Endometrial microvascular endothelial cells (primary cell): ENCODE results near the gene TK1. TPM values are rescaled to one million over a fixed set of nuclear protein-coding genes. Genes with fewer than 3 reads are reported as not detected.

Experiments used
- in situ Hi-C: cut with HindIII; loops from 2 replicates; pipeline ENCODE4 v1.10.0; 2017; ENCODE audit warnings: low sequenced_read_pairs, low pct_unique_long_range_greater_than_20kb; ENCODE audit errors: inconsistent ontology term
- total RNA-seq: library from RNA; depleted of rRNA; stranded (reverse); fragments of >200 nt; gene quantifications from one replicate; pipeline ENCODE4 v1.2.3, GENCODE V29; 2015; ENCODE audit errors: inconsistent ontology term

TK1 gene
- total RNA-seq, 1 donor from 2014 or later: 139 TPM

DNA sequence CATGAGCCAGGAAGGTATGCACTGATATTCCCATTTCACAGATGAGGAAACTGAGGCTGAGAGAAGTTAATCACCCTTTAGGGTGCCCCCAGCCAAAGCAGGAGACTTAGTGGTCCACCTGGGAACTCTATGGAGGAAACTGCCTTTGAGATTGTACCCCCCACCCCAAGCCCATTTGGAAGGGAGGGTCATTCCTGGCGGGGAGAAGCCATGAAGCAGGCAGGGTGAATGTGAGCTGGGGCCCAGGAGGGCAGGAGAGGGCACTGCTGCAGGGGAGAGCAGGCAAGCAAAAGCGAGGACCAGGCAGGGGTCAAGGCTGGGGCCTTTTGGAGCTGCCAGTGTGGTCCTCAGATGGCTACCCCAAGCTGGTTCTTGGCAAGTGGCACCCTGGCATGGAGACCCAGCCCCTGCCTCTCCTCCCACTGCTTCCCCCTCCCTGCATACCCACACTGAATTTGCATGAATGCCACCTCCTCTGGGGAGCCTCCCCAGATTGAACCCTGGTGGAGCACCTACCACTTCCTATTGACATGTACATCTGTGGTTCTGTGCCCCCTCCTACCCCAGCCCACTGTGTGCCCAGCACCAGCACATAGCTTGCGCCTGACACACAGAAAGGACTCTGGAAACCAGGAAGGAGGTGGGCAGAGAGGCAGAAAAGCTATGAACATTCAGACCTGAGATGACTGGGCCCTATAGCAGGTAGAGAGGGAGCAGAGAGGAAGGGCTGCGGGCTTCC lies 57.3 kb downstream of the TK1 start:
- in situ Hi-C loops: no loop called here

DNA sequence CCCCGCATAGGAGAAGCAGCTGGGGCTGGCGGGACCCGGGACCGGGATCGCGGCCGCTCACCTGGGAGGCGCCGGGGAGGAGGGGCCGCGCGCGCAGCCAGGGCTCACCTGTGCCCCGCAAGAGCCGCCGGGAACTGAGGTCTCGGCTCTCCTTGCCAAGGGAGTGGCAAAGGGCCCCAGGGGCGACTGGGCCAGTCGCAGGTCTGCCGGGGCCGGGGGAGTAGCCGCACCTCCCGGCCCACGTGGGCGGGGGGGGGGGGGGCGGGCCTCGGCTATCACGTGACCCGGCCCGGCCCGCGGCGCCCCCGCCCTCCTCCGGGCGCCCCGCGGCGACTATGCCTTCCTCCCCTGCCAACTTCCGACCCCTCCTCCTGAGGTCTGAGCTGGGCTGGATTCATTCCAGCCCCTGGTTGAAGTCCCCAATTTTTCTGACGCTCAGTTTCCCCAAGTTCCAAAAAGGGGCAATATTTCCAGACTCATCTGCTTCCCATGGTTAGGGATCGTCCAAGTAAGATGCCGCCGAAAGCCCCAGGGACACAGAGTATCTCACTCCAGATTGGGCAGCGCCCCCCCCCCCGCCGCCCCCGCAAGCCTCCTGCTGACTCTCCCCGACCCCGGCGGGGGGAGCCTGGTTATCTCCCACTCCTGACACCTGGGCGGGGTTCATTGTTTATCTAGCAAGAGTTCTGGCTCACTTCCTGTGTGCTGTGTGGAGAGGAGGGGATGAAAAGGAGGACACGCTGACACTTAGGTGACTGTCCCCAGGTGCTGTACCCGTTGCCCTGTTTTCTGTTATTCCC lies 58.1 kb downstream of the TK1 start, which contains the start of gene TMC6:
TSS of gene TMC6 (minus strand) at position 205 of the 800 bp plus-strand sequence. CDS start 1,923 bp downstream, outside the sequence.
- in situ Hi-C loops: no loop called here

DNA sequence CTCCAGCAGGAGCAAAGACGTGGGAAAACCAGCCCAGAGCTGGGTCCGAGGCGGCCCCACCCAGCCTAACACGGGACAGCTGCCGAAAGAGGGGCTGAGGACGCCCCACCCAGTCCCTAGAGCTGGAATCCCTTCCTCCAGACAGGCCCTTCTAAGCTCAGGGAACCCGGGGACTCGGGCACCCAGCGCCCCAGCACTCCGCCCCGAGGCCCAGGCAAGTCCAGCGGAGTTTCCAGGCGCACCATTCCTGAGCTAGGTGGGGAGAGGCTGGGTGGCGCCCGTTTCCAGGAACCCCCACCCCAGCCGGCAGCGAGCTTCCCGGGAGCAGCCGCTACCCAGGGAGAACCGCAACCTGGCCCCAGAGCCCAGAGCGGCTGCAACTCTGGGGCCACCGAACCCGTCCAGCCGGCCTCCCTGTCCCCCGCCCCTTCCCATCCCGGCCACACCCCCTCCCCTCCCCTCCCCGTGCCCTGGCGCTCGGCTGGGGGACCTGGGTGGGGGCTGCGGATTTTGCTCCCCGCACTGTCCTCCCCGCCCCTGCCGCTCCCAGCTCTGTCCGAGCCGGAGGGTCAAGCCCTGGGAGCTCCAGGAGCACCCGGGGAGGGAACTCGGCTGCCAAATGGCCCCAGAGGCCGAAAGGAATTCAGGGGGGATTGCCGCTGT lies 58.8 kb downstream of the TK1 start:
- in situ Hi-C loops: no loop called here

DNA sequence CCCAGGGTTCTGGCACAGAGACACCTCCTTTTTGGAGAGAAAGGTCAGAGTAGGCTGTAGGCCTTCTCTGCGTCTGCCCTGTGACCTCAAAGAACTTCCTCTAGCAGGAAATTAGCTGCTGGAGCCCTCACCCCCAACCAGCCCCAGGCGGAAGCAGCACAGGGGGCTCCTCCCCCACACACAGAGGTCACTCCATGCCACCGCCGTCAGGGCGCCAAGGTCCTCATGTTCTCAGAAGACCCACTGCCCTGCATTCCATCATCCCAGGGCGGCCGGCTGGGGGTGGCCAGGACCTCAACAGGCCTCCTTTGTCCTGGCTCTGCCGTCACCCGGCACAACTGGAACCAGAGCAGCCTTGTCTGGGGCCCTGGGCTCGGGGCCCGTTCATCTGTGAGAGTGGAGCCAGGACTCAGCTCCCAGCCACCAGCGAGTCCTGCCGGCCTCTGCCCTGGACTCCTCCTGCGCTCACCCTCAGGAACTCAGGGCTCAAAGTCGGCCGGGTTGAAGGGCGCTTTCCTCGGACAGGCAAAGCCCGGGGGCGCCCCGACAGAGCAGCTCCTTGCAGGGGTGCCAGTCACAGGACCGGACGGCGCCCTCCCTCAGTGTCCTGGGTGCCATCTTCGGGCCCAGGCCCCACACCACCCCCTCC lies 59.5 kb downstream of the TK1 start:
- in situ Hi-C loops: no loop called here

DNA sequence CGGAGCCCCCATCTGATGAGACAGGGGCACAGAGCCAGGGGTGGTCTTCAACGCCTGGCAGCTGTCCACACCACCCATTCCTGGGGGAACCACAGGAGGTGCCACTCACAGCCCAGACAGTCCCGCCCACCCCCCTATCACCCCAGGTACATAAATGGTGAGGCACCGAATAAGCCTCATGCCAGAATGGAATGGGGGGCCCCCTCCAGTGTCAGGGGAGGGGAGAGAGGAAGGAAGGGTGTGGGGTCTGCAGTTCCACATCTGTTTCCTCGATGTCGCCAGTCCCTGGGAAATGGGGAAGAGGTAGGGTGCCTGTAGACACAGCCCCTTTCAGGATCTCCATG lies 60.0 kb downstream of the TK1 start:
- in situ Hi-C loops: no loop called here

DNA sequence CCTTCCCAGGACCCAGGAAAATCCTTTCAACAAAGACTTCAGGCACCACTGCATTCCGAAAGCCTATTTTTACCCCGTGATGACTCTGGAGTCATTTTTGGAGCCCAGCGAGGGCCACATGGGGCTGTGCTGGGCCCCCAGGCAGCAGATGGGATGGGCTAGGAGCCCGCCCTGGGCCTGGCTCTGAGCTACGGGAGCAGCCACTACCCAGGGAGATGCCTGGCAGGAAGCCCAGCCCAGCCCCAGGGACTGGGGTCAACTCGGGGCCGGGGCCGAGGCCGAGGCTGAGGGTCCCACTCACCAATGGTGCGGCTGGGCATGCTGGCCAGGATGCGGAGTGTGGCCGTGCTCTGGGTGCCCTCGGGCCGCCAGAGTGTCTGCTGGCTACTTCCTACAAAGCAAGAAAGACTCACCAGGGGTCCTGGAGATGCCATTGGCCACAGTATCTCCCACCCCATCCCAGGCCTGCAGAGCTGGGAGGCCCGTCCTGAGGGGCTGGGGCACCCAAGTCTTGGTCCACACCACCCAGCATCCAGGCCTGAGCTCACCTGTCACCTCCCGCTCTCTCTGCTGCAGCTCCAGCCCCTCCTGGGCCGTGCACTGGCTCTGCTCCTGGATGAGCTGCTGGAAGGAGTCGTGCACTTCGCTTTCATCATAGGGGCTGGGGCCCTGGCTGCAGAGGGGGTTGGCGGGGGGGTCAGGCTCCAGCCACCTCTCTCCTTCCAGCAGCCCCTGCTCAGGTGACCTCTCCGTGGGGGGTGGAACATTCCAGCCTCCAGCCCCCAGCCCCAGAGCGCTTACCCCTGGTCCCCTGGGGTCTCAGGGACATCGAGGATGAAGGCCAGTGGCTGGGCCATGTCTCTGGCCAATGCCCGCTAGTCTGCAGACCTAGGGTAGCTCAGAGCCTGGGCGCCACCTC lies 60.6 kb downstream of the TK1 start:
- in situ Hi-C loops: no loop called here

DNA sequence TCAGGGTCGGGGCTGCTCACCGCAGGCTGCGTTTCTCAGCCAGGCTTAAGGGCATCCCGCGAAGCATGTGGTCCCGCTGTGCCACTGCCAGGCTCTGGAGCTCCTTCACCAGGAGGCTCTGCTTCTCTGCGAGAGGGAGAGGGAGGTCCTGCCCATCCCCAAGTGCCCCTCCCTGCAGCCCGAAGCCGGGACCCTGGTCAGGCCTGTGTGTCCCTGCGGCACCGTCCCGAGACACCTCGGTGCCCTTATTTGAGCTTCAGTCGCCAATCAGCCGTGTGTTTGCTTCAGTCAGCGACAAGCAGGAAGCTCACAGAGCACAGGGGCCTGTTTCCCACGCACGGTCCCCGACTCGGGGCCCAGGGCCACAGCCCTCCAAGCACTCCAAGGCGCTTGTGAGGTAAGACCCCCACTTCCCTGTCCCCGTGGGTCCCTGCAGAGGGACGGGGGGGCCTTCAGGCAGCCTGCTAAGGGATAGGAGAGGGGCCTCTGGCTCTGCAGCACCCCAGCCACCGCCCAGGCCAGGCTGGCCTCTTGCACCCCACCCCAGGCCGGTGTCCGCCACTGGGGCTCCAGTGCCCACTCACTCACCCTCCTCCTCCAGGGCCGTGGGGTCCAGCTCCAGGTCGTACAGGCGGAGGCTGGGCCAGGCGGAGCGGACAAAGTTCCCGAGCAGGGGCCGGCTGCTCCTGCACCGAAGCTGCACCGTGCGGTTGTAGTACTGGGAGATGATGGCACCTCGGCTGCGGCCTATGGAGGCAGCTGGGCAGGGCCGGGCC lies 61.5 kb downstream of the TK1 start:
- in situ Hi-C loops: no loop called here

DNA sequence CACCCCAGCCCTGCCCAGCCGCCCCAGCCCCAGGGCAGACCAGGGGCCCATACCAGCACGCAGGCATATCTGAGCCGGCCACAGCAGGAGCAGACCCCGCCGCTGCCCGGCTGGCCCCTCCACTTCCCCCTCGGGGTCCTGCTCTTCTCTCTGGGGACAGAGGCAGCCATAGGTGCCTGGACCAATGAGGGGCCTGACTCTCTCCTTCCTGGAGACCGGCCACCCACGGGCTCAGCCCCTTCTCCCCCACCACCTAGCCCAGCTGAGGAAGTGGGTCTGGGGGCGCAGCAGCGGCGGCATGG lies 62.1 kb downstream of the TK1 start:
- in situ Hi-C loops: no loop called here

Other genes starting within 250 kb of the TK1 start
- gene TNRC6C, start 228.3 kb downstream of the TK1 start, total RNA-seq: 2.7 TPM
- 30.3 TPM for gene TMC6, start 58.3 kb downstream of the TK1 start, total RNA-seq
- not detected for gene TMC8, start 56.3 kb downstream of the TK1 start, total RNA-seq
- not detected for gene C17orf99, start 40.7 kb downstream of the TK1 start, total RNA-seq
- gene SYNGR2, start 18.5 kb downstream of the TK1 start, total RNA-seq: 37.4 TPM
- 23.1 TPM for gene AFMID, start 310 bp upstream of the TK1 start, total RNA-seq
- 92.2 TPM for gene BIRC5, start 27.2 kb upstream of the TK1 start, total RNA-seq
- not detected for gene TMEM235, start 44.6 kb upstream of the TK1 start, total RNA-seq
- 32.7 TPM for gene SOCS3, start 173.0 kb upstream of the TK1 start, total RNA-seq
- 37.5 TPM for gene PGS1, start 191.6 kb upstream of the TK1 start, total RNA-seq